Left lung (tissue), 8 donors: ENCODE measurements around the gene CT45A10. TPM values are rescaled to one million over a fixed set of nuclear protein-coding genes. Genes with fewer than 3 reads are reported as not detected.

Experiments
- polyA plus RNA-seq, 6 donors: library from polyadenylated mRNA; unstranded; fragments of 120-200 nt; gene quantifications; one replicate each; pipeline ENCODE4 v1.2.1, GENCODE V29; 2013; ENCODE audit not compliant: insufficient read length in 6 of 6
- total RNA-seq, 2 donors: library from RNA; stranded (reverse); fragmentation: NEBNext Ultra II Directional; extraction: Animal tissue kit (Norgen Biotek cat#: 25700); gene quantifications; one replicate each; pipeline ENCODE4 v1.2.1, GENCODE V29; 2021
- donor health status: DM: no; HTN: yes; CAD: no.
- donor health status: DM: no; HTN: no; CAD: no.

Gene CT45A10
- total and polyA plus RNA-seq, 8 donors, result 3.3 to 17.1 (median 11.1) TPM; not detected in 2

Other genes with a start within 250 kb of the CT45A10 start
- gene CT45A1, start 179.8 kb downstream of the CT45A10 start, total RNA-seq, result not detected
- 10 to 100 TPM in 2 of 6 donors, 1 to 10 TPM in 4; 6.2 to 14.2 (median 7.6) TPM for gene CT45A1, start 179.8 kb downstream of the CT45A10 start, polyA plus RNA-seq
- gene CT45A3, start 125.3 kb downstream of the CT45A10 start, total RNA-seq, result not detected
- gene CT45A3, start 125.3 kb downstream of the CT45A10 start, polyA plus RNA-seq, result 10 to 100 TPM in 3 of 6 donors, 1 to 10 TPM in 1, not detected in 2; 5.4 to 33.5 (median 14.3) TPM
- gene CT45A5, start 107.9 kb downstream of the CT45A10 start, total RNA-seq, result not detected
- 10 to 100 TPM; 20.5 to 49.9 (median 39.8) TPM for gene CT45A5, start 107.9 kb downstream of the CT45A10 start, polyA plus RNA-seq
- gene CT45A6, start 90.7 kb downstream of the CT45A10 start, total RNA-seq, result not detected
- gene CT45A6, start 90.7 kb downstream of the CT45A10 start, polyA plus RNA-seq, result not detected
- not detected for gene CT45A2, start 73.4 kb downstream of the CT45A10 start, total RNA-seq
- 10 to 100 TPM in 2 of 6 donors, 1 to 10 TPM in 2, under 1 TPM in 1, not detected in 1; 0.97 to 14.8 (median 1.8) TPM for gene CT45A2, start 73.4 kb downstream of the CT45A10 start, polyA plus RNA-seq
- gene CT45A7, start 56.2 kb downstream of the CT45A10 start, total RNA-seq, result not detected
- not detected for gene CT45A7, start 56.2 kb downstream of the CT45A10 start, polyA plus RNA-seq
- not detected for gene CT45A8, start 38.9 kb downstream of the CT45A10 start, total RNA-seq
- under 1 TPM in 1 of 6 donors, not detected in 5; 0.42 TPM for gene CT45A8, start 38.9 kb downstream of the CT45A10 start, polyA plus RNA-seq
- gene CT45A9, start 21.6 kb downstream of the CT45A10 start, total RNA-seq, result not detected
- under 1 TPM in 1 of 6 donors, not detected in 5; 0.42 TPM for gene CT45A9, start 21.6 kb downstream of the CT45A10 start, polyA plus RNA-seq
- not detected for gene SAGE1, start 272 bp upstream of the CT45A10 start, total RNA-seq
- gene SAGE1, start 272 bp upstream of the CT45A10 start, polyA plus RNA-seq, result under 1 TPM in 3 of 6 donors, not detected in 3; 0.07 to 0.09 (median 0.08) TPM
- 10 to 100 TPM; 28.0 to 30.5 TPM for gene MMGT1, start 80.5 kb upstream of the CT45A10 start, total RNA-seq
- 10 to 100 TPM; 25.4 to 32.0 (median 29.4) TPM for gene MMGT1, start 80.5 kb upstream of the CT45A10 start, polyA plus RNA-seq
- gene SLC9A6, start 92.0 kb upstream of the CT45A10 start, total RNA-seq, result 10 to 100 TPM; 15.1 to 17.1 TPM
- gene SLC9A6, start 92.0 kb upstream of the CT45A10 start, polyA plus RNA-seq, result 10 to 100 TPM; 20.5 to 24.3 (median 22.0) TPM